HG03139 (cell line): Measurements from ENCODE around the gene CYP2U1.
"Not testable (repeated sequence)": the region's sequence is repeated elsewhere in the genome, so short reads cannot be mapped to it uniquely, and the experiment has no call there.

Experiments
- ATAC-seq: cut with Tn5 transposase; IDR thresholded peaks from one replicate; pipeline ENCODE4 v1.9.1; 2021; ENCODE audit not compliant: unreplicated experiment

CYP2U1 gene

GRCh38 chr4:107930821-107931774 is at the start of gene CYP2U1:
TSS of gene CYP2U1 (plus strand) at chr4:107931549. CDS start at chr4:107931644, 95 bp downstream.
- ATAC-seq = peak; percentile 96

GRCh38 chr4:107885865-107886264 is 45.5 kb upstream of the CYP2U1 start:
- no peak for ATAC-seq

- ATAC-seq = no peak
Observed at GRCh38 chr4:107888237-107888636, 43.1 kb upstream of the CYP2U1 start.

GRCh38 chr4:107890779-107891178 is 40.6 kb upstream of the CYP2U1 start:
- no peak for ATAC-seq

- no peak for ATAC-seq
Observed at GRCh38 chr4:107891299-107891698, 40.0 kb upstream of the CYP2U1 start.

- no peak for ATAC-seq
Observed at GRCh38 chr4:107893171-107894137, 37.9 kb upstream of the CYP2U1 start.

GRCh38 chr4:107894138-107894603 is 37.2 kb upstream of the CYP2U1 start:
- ATAC-seq = no peak

- ATAC-seq = no peak
Observed at GRCh38 chr4:107896158-107896645, 35.1 kb upstream of the CYP2U1 start.

- no peak for ATAC-seq
Observed at GRCh38 chr4:107896646-107897045, 34.7 kb upstream of the CYP2U1 start.

- no peak for ATAC-seq
Observed at GRCh38 chr4:107897823-107898222, 33.5 kb upstream of the CYP2U1 start.

- no peak for ATAC-seq
Observed at GRCh38 chr4:107900067-107900466, 31.3 kb upstream of the CYP2U1 start.

- no peak for ATAC-seq
Observed at GRCh38 chr4:107900508-107900907, 30.8 kb upstream of the CYP2U1 start.

- ATAC-seq = no peak
Observed at GRCh38 chr4:107901213-107901934, 30.0 kb upstream of the CYP2U1 start.

- peak; percentile 88 for ATAC-seq
Observed at GRCh38 chr4:107902715-107903114, 28.6 kb upstream of the CYP2U1 start.

- not testable (repeated sequence) for ATAC-seq
Observed at GRCh38 chr4:107905082-107905481, 26.3 kb upstream of the CYP2U1 start.

- no peak for ATAC-seq
Observed at GRCh38 chr4:107906458-107907100, 24.8 kb upstream of the CYP2U1 start.

GRCh38 chr4:107908377-107908776 is 23.0 kb upstream of the CYP2U1 start:
- no peak for ATAC-seq

GRCh38 chr4:107913283-107913899 is 18.0 kb upstream of the CYP2U1 start:
- ATAC-seq = peak; percentile 92

- no peak for ATAC-seq
Observed at GRCh38 chr4:107915220-107915619, 16.1 kb upstream of the CYP2U1 start.

- no peak for ATAC-seq
Observed at GRCh38 chr4:107916623-107917022, 14.7 kb upstream of the CYP2U1 start.
